Measurements from ENCODE around the gene DDX47. TPM values are rescaled to one million over a fixed set of nuclear protein-coding genes. Genes with fewer than 3 reads are reported as not detected.

DDX47 gene
- total and polyA plus RNA-seq, 2 experiments from 2014 or later = 54.0 to 90.8 TPM

GRCh38 chr12:12872934-12873275 lies 59.8 kb downstream of the DDX47 start:
- DNase-seq (ENCODE audit: low spot score) = no peak
- no peak overlapping the region for H3K27ac ChIP-seq (ENCODE audit: low read depth)

More at GRCh38 chr12:12872934-12873275, 59.8 kb downstream of the DDX47 start:
- Histone ChIP-seq H3K4me1 (ENCODE audit: insufficient read depth) (peaks cover 24% of the 10 kb centered on the region), H3K27me3 (ENCODE audit: insufficient read depth) (no peaks in the 10 kb centered on the region), H3K79me2 (replicated peaks; ENCODE audit: insufficient read depth) (no peaks in the 10 kb centered on the region), H3K4me2 (0 out of 2 replicates have a peak overlapping the region, but pooled peaks have one; percentile 0), H3K9me2 (ENCODE audit: insufficient read depth) (no peaks in the 10 kb centered on the region), H4K20me1 (replicated peaks; ENCODE audit: insufficient read depth) (no peaks in the 10 kb centered on the region), H3K36me3 (ENCODE audit: insufficient read depth) (no peaks in the 10 kb centered on the region), H2AFZ (no peak overlapping the region), H3K4me3 (no peak overlapping the region), H3F3A (replicated peaks; ENCODE audit: low read depth) (no peaks in the 10 kb centered on the region; the same call in 1 of the 2 replicates)
- H3K4me3 Mint-ChIP-seq = no peak overlapping the region
- H3K9me3 Mint-ChIP-seq = no peaks in the 10 kb centered on the region
- H3K36me3 Mint-ChIP-seq (ENCODE audit: low read depth) = peaks cover 8% of the 10 kb centered on the region; the same call in 2 of the 3 replicates
- H3K27ac Mint-ChIP-seq = no peak overlapping the region
- no peak for TF ChIP-seq ZNF331 (CRISPR knock-in tag; IDR thresholded peaks at IDR 0.05; ENCODE audit: low read depth)
- no peak for TF ChIP-seq ZNF114 (CRISPR knock-in tag; IDR thresholded peaks at IDR 0.05)
- no peak for TF ChIP-seq CTCF (conservative IDR thresholded peaks at IDR 0.05; ENCODE audit: low read depth in 2 of 2)
- TF ChIP-seq JUNB (IDR thresholded peaks at IDR 0.05; ENCODE audit: unreplicated experiment) = no peak
- no peak for TF ChIP-seq CREB1 (CRISPR knock-in tag; IDR thresholded peaks at IDR 0.05; ENCODE audit: low read depth)
- no peak for TF ChIP-seq REST (IDR thresholded peaks at IDR 0.05; ENCODE audit: unreplicated experiment)
- no peak for TF ChIP-seq EZH2phosphoT487 (IDR thresholded peaks at IDR 0.05; ENCODE audit: unreplicated experiment)
- no peak for TF ChIP-seq ZNF462 (CRISPR knock-in tag; IDR thresholded peaks at IDR 0.05)
- TF ChIP-seq POLR2AphosphoS5 (IDR thresholded peaks at IDR 0.05; ENCODE audit: low read depth) = no peak
- no peak for TF ChIP-seq NANOG (IDR thresholded peaks at IDR 0.05; ENCODE audit: borderline replicate concordance)
- peaks cover 10% of the 10 kb centered on the region for H3K27me3 Mint-ChIP-seq (ENCODE audit: insufficient read depth, low read depth, poor library complexity)
- peaks cover 38% of the 10 kb centered on the region for H3K4me1 Mint-ChIP-seq
- ATAC-seq = no peak

Data from GM23338 (cell line).